Fibroblast of skin of abdomen (primary cell): ENCODE measurements around the gene ATRNL1. TPM values are rescaled to one million over a fixed set of nuclear protein-coding genes. Genes with fewer than 3 reads are reported as not detected.

Experiments used
- DNase-seq: peaks from one replicate; pipeline ENCODE4 v3.0.0-alpha.2; 2013
- polyA plus RNA-seq, 2 experiments: library from polyadenylated mRNA; unstranded; fragments of 120-200 nt; gene quantifications; one replicate each; pipeline ENCODE4 v1.2.1, GENCODE V29; 2013; ENCODE audit not compliant: insufficient read length in 2 of 2

ATRNL1 gene
- 1.2 TPM for polyA plus RNA-seq (2013, experiment 1 of 2; ENCODE audit: insufficient read length)
- 1.9 TPM for polyA plus RNA-seq (2013, experiment 2 of 2; ENCODE audit: insufficient read length)

DNA sequence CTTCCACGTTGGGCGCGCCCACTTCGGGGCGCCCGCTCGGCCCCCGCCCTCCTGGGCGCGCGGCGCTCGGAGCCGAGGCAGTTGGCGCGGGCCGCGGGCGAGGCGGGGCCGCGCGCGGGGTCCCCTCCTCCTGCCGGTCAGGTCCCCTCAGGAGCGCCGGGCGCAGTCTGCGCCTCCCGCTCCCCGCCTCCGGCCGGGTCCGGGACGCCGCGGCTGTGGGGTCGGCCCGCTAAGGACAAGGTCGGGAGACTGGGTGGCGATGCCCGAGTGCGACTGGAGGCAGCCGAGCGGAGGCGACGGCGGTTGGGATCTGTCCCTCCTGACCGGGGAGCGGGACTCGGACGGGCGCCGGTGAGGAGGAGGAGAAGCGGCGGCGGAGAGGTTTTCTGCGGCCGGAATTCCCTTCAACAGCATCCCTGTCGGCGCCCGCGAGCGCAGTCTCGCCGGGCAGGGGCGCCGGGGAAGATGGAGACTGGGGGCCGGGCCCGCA is at the start of gene ATRNL1:
ATRNL1 (plus strand) TSS at position 80 of the 490 bp plus-strand sequence; CDS start at position 466, 386 bp downstream.
- DNase-seq, result peak; percentile 42

- DNase-seq, result no peak
These were observed 49.4 kb upstream of the ATRNL1 start for GRCh38 chr10:115043719-115044118.

DNA sequence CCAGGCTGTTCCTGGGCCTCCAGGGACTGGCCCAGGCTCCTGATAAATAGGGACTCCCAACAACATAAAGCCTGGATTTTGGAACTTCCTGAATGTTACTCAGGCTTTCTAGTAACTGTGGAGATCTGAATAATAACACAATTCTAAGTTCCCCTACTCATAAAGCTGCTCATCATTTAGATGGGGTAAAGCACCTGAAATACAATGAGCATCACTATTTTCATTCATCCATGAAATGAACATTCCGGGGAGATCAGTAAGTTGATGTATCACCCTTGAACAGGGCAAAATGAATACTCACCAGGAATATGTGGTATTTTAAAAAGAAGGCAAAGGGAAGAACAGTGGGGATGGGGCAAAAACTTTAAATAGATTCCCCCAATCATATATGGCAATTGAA is 48.3 kb upstream of the ATRNL1 start:
- no peak for DNase-seq

GRCh38 chr10:115045499-115045898 is 47.7 kb upstream of the ATRNL1 start:
- DNase-seq, result no peak

DNA sequence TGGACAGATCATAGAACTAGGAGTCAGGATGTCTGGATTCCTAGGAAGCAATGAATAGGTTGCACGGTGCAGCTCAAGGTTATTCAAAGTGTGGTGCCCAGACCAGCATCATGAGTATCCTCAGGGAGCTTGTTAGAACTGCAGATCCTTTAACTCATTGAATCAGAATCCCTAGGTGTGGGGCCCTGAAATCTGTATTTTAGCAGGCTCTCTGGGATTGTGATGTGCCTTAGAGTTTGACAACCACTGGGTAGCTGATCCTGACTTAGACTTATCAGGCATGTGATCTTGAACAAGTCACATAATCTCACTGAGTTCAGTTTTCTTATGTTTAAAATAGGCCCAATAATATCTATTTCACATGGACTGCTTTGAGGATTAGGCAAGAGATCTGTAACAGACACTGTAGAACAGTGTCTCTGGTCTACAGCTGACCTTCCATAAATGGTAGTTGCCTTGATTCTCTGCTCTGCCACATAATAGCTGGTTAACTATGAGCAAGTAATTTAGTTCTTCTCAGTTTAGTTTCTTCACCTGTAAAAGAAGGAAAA is 46.4 kb upstream of the ATRNL1 start:
- DNase-seq, result no peak

DNA sequence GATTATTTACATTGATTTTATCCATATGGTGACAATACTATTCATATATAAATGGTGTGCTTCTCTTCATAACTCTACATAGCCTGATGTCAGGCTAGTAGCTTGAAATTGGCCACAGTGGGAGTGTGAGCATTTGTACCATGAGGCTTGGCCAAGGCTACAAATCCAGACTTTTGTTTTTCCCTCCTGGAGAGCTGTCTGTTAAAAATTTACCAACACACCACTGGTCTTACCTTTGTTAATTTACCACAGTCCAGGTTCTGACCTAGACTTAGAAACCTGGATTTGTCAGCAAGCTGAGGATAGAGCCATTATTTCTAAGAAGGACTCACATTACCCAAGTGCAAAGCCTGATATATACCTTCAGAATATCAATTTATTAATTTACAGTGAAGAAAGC is 45.5 kb upstream of the ATRNL1 start:
- no peak for DNase-seq

DNA sequence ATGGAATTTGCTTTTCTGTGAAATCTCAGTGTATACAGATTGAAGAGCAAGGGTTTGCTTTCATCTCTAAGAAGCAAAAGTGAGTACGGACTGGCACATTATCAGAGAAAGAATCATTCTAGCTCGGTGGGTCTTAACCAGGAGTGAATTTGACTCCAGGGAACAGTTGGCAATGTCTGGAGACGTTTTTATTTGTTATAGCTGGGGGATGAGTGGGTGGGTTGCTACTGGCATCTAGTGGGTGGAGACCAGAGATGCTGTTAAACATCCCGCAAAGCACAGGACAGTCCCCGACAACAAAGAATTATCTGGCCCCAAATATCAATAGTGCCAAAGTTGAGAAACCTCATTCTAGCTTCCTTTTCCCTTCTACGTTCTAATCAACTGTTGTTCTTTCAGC is 43.8 kb upstream of the ATRNL1 start:
- DNase-seq, result no peak

- DNase-seq, result peak; percentile 73
These were observed 43.2 kb upstream of the ATRNL1 start for GRCh38 chr10:115049960-115050359.

DNA sequence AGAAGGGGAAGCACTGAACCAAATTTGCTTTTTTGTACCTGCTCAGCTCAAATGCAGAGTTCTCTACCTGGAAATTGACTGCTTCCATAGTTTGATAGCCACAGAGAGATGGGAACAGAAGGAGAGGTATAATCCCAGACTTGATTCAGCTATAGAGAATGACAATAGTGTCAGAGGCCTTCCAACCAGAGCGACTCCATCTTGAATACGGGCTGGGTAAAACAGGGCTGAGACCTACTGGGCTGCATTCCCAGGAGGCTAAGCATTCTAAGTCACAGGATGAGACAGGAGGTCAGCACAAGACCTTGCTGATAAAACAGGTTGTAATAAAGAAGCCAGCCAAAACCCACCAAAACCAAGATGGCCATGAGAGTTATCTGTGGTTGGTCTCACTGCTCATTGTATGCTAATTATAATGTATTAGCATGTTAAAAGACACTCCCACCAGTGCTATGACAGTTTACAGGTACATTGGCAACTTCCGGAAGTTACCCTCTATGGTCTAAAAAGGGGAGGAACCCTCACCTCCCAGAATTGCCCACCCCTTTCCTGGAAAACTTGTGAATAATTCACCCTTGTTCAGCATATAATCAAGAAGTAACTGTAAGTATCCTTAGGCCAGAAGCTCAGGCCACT is 42.7 kb upstream of the ATRNL1 start:
- DNase-seq, result no peak

DNA sequence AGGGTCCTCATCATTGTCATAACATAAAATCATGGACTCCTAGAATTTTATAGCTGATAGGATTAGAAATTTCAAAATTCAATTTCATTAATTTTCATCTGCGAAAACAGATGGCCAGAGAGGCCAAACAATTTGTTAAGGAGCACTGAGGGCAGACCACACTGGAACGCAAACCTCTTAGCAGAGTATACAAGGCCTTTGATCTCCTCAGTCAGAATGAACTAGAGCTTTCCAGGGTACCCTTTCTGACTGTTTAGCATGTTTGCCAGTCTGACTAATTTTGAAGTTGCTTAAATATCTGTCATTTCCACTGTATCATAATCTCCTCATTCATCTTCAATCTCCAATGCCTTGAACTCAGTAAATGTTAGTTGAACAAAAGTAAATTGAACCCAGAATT is 41.9 kb upstream of the ATRNL1 start:
- DNase-seq, result no peak

- DNase-seq, result peak; percentile 6
These were observed 40.9 kb upstream of the ATRNL1 start for GRCh38 chr10:115052226-115052625.

DNA sequence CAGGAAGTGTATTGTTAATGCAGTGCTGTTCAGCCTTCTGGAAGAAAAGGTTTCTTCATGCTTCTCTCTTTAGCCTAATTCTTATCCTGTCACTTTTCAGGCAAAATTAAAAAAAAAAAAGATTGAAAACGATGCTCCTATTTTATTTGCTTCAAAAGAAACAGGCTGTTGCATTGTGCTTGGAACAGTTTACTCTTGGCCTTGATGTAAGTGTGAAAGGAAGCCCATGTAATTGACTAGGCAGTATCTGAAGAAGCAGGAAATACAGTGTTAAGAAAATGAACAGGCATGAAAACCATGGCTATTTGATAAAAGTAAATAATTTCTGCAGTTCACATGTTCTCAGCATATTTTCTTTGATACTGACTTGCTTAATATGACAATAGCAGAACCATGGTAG is 40.4 kb upstream of the ATRNL1 start:
- no peak for DNase-seq

GRCh38 chr10:115056186-115056585 is 37.0 kb upstream of the ATRNL1 start:
- no peak for DNase-seq

DNA sequence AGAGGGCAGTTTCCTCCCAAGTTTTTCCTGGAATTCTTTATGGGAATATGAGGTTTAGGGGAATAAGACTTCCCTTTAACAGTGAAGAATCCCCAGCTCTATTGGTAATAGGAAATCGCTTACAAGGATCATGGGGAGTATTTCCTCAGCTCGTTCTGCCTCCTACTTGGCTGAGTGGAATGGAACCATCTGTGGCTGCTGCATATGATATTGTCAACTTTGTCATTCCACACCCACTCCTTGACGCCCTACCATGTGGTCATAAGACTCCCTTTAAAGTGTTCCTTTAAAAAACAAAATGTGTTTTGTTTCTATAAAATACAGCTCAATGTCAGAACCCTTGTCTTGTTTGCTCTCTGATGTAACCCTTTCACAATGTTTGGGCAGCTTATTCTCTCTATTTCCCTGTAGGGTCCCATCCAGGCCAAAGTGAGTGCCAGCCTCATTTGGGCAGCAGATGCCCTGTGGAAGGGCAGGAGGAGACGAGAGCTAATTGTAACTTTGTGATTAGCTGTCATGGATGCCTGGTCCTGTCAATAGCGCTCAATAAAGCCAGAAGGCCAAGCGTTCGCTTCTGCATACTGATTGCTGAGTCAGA is 33.8 kb upstream of the ATRNL1 start:
- DNase-seq, result no peak

- peak; percentile 83 for DNase-seq
These were observed 29.2 kb upstream of the ATRNL1 start for GRCh38 chr10:115063701-115064658.

- DNase-seq, result peak; percentile 37
These were observed 27.4 kb upstream of the ATRNL1 start for GRCh38 chr10:115065801-115066200.

- no peak for DNase-seq
These were observed 26.6 kb upstream of the ATRNL1 start for GRCh38 chr10:115066528-115066927.

- DNase-seq, result no peak
These were observed 19.4 kb upstream of the ATRNL1 start for GRCh38 chr10:115073796-115074195.

- DNase-seq, result peak; percentile 75
These were observed 10.7 kb upstream of the ATRNL1 start for GRCh38 chr10:115082506-115082905.

DNA sequence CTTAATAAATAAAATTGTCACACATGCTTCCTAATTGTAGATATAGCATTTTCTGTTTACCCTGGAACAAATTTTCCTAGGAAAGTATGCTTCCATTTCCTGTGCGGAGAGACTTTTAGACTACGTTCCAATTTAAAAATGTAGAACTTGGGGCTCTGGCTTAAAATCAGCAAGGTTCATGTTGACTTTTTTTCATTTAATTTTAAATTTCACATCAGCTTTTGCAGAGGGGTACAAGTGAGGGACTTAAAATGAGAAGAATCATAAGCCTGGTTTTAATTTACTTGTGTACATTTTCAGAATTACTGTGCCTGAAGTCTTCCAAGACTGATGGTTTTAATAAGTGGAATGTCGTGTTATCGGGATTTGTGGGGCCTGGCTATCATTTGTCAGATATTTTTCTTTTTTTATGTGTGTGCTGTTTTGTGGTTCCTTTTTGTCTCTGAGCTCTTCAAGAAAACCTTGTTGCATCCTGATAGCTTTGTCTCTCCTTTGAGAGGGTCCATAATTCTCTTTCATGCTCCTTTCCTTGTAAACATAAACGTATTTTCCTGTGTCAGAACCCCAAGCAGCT is 8.8 kb upstream of the ATRNL1 start:
- peak; percentile 43 for DNase-seq

GRCh38 chr10:115091161-115091560 is 2.0 kb upstream of the ATRNL1 start:
- no peak for DNase-seq

DNA sequence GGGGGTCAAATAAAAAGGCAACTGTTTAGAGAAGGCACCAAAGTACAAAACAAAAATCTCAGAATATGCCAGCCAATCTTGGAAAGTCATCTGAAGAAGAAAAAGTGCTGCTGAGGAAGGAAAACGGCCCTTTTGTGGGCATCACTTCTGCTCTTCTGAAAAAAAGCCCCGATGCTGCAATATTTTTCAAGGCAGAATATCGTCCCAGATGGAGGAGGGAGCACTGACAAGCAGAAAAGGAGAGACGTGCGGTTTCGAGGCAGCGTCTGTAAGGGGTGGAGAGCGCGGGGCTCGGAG is 959 bp upstream of the ATRNL1 start:
- DNase-seq, result no peak
